GM12892 (cell line): ENCODE data around the gene SVIL.
"Not testable (repeated sequence)": the region's sequence is repeated elsewhere in the genome, so short reads cannot be mapped to it uniquely, and the experiment has no call there.

Source experiments
- DNase-seq: peaks from one replicate; pipeline ENCODE4 v3.0.0; 2011; ENCODE audit not compliant: insufficient read length
- FAIRE-seq: peaks from 2 replicates; lab custom pipeline; 2011; peaks lifted over from hg19 to GRCh38; lab: Jason Lieb, UNC
- POLR2A ChIP-seq: IDR thresholded peaks from 2 replicates; pipeline ENCODE4 v1.6.1; 2011; ENCODE audit warnings: low read depth, low read length, control low read depth
- POLR2AphosphoS5 ChIP-seq: IDR thresholded peaks from 2 replicates; pipeline ENCODE4 v1.6.1; 2011; ENCODE audit warnings: low read depth, low read length, control low read depth
- TAF1 ChIP-seq: IDR thresholded peaks from 2 replicates; pipeline ENCODE4 v1.6.1; 2011; ENCODE audit warnings: low read depth, mild to moderate bottlenecking, control low read depth, low read length, borderline replicate concordance

Gene SVIL

DNA sequence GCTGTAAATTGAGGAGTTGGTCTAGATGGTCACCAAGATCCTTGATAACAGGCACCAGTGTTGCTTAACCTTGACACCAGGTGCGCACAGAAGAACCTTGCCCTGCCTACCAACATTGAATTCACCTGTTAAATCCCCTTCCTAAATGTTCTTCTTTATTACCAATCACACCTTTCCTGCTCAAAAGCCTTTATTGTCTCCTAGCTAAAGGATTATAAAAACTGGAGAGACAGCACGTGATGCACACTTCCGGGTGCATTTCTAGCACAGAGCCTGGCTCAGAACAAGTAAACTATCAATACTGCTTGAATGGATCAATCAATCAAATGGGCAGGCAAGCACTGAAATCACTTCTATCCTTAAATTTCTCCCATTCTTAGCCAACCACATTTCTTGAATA lies 56.3 kb downstream of the SVIL start:
- TF ChIP-seq TAF1, result no peak
- TF ChIP-seq POLR2AphosphoS5, result no peak
- no peak for TF ChIP-seq POLR2A
- FAIRE-seq, result no peak
- DNase-seq, result no peak

DNA sequence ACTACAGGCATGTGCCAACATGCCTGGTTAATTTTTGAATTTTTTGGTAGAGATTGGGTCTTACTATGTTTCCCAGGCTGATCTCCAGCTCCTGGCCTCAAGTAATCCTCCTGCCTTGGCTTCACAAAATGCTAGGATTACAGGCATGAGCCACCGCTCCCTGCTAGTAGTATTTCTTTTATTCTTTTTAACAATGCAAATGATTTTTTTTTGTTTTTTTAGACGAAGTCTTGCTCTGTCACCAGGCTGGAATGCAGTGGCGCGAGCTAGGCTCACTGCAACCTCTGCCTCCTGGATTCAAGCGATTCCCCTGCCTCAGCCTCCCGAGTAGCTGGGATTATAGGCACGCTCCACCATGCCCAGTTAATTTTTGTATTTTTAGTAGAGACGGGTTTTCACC lies 58.1 kb downstream of the SVIL start:
- TF ChIP-seq TAF1, result no peak
- no peak for TF ChIP-seq POLR2AphosphoS5
- no peak for TF ChIP-seq POLR2A
- no peak for FAIRE-seq

DNA sequence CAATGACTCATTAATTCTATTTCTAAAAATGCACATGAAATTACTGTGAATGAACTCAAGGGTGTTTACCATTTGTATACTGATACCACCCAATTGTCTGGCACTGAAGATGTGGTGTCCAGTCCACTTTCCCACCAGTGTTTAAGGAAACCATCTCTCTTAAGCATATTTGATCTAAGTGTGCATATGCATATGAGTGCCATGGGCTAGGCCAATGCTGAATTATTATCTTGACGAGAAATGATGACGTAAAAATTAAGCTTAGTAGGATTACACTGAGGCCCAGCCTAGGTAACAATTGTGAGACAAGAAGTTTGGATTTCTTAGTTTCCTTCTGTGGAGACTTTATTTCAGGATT lies 59.7 kb downstream of the SVIL start:
- FAIRE-seq (no peak), DNase-seq (no peak)
- no peak for TF ChIP-seq TAF1
- TF ChIP-seq POLR2A, result no peak
- TF ChIP-seq POLR2AphosphoS5, result no peak

More for the DNA sequence above, 58.1 kb downstream of the SVIL start:
- no peak for DNase-seq

DNA sequence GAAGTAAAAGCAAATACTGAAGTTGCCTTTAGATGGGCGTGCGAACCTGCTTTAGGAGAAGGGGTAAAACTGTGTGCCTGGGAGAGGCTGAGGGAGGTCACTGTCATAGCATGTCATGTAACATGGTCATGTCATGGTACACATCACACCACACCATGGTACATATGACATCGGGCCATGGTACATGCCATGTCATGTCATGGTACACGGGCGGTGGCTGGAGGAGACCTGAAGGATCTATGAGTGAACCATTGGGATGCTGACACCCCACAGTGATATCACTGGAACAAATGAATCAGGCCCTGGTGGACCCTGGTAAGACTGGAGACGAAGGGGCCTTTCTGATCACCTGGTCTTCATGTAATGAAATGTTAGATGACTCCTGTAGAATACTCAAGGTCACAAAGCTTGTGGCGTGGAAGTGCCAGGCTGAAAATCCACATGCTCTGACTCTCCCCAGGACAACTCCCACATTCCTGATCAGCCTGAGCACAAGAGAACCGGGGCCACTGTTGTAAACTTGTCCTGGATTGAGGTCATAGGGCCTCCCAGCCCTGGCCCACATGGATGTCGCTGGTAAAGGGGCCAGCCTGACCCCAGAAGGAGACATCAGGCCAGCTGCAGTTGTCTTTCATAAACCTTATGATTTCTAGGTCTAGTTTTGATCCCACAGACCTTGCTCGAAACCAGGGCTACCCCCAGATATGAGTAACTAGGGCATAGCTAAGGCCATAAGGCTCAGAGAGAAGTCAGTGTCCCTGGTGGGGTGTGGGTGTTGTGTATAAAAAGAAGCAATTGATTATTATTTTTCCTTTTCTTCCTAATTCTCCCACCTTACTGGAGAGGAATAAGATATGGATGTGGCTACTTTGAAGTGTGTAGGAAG lies 60.3 kb downstream of the SVIL start:
- DNase-seq, FAIRE-seq: not testable (repeated sequence)

DNA sequence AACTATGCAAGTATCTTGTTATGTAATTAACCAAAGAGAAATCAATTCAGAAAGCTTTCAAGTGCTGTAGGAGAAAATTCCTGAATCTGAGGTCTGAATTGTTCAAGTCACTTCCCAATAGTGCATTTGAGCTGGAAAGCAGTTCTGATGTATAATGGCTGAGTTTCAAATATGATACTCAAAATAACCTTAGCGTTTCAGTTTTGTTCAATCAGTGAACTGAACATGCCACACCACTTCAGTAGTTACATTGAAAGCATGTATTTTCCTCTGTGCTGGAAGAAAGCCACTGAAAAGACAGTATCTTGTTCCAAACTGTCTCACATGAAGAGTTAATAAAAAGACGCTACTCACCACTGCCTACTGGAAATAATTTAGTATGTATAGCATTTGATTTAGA lies 64.5 kb downstream of the SVIL start:
- DNase-seq, FAIRE-seq: not testable (repeated sequence)

DNA sequence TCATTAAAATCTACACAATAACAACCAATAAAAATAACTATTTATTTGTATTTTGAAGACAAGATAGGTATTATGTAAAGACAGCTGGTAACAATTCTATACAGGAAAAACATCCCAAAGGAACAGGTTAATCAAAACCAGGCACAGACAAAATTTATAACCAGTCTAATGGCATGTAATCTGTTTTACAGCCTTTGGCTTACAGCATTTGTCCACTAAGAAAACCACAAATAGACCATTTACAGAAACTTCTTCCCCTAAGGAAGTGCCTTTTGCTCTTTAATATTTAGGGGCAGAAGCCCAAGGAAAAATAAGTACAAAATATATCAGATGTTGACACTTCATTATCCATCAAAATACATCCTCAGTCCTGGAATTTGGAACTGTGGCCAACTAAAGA lies 65.0 kb downstream of the SVIL start:
- FAIRE-seq (no peak), DNase-seq (no peak)
- TF ChIP-seq POLR2A, result no peak
- TF ChIP-seq POLR2AphosphoS5, result no peak
- TF ChIP-seq TAF1, result no peak

DNA sequence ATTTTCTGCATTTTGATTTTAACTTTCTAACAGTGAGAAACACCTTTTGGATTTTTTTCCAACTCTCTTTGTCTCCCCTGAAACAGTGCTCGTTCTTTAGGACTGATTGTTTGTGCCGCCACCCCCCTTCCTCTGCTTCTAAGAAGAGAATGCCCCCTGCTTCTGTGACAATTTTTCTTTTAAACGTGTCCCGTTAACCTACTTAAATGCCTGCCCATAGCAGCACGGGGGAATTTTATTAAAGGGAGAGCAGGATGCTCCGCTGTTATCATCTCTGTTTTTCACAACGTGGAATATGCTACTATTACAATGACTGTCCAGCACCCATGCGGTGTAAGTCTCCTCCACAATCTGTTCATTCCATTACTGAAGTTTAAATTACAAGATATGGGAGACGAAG lies 67.8 kb downstream of the SVIL start:
- TF ChIP-seq TAF1, result no peak
- TF ChIP-seq POLR2A, result no peak
- no peak for TF ChIP-seq POLR2AphosphoS5
- no peak for FAIRE-seq
- no peak for DNase-seq

DNA sequence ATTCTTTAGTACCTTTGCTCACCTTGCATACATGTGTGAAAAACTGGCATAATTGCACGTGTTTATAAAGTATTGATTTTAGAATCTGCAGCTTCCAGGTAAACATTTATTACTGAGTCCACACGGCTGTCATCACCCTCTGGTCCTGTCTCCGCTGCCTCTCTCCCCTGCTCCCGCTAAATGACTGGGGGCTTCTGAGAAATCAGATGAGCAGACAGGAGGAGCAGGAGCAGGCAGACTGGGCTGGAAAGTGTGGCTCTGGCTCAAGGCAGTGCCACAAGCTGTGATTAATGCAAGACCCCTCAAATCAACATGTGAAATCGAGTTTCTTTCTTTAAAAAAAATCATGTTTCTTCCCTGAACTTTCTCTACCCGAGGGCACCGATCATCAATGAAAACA lies 68.6 kb downstream of the SVIL start:
- DNase-seq, FAIRE-seq: not testable (repeated sequence)

DNA sequence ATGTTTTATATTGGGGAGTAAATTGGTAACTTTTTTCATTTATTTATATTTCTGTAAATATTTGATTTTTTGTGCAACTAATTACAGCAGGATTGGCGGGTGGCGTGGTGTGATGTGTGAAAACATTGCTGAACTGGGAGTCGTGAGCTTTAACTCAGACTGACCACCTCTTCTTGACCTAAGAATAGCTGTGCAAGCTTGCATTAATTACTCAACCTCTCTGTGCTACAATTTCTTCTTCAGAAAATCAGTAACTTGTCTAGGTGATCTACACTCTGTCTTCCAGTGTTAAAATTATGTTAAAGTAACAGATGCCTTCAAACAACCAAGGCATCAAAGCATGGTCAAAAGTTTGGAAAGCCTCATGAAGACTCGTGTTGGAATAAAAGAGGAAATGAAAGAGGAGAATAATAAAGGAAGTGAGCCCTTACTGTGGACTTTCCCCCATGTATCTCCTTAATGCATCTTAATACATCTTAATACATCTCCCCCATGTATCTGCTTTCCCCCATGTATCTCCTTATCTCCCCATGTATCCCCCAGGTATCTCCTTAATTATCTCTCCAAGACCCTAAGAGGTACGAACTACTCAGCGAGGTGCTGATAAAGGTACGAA lies 71.2 kb downstream of the SVIL start:
- no peak for FAIRE-seq
- TF ChIP-seq TAF1, result no peak
- TF ChIP-seq POLR2AphosphoS5, result no peak
- no peak for TF ChIP-seq POLR2A

DNA sequence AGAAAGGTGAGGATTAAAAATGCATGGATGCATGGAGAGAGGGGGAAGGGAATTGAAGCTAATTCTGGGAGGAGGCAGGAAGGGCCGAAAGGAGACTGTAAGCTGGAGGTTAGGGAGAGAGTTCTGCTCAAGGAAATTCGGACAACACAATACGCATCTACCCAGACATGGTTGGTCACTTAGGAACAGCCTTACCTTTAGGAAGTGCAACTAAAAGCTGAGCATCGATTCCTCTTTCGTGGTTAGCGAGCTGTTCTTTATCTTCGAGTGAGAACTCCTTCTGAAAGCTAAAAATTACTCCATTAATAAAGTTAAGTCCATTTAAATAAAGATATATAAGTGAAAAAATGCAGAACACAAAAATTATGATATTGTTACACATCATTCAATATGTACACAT lies 71.8 kb downstream of the SVIL start:
- DNase-seq, result not testable (repeated sequence)
- FAIRE-seq, result peak; percentile 92

More for the DNA sequence above, 71.2 kb downstream of the SVIL start:
- no peak for DNase-seq

DNA sequence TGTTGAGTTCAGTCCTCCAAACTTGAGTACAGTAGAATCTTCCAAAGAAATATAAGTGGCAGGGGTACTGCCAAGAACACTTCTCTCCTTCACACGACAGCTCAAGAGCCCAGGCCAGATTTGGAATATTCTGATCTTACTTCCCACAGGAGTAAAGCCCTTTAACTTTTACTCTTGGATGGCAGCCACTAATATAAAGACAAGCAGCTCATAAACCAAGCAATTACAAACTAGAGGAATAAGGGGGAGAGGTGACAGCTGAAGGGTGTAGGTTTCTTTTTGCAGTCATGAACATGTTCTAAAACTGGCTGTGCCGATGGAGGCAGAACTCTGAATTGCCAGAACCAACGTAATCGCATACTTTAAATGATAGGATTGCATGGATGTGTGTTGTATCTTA lies 74.8 kb downstream of the SVIL start:
- no peak for FAIRE-seq
- TF ChIP-seq POLR2A, result no peak
- TF ChIP-seq POLR2AphosphoS5, result no peak
- no peak for TF ChIP-seq TAF1
- no peak for DNase-seq

DNA sequence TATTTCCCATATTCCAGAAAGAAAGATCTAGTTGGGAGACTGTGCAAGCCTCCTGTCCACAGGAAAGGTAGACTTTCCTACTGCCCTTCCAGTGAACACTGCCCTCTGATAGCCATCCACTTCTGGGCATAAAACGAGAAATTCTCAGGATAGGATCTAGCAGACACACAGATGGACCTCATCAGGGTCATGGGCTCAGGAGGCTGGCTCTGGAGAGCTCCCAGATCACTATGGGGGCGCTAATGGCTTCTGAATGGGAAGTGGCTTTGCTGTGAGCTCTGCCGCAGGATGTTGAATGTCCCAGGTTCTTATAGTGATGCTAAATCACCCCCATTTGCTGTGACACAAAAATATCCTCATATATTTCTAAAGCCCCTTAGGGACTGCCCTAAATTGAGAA lies 77.1 kb downstream of the SVIL start:
- TF ChIP-seq POLR2A (no peak), POLR2AphosphoS5 (no peak), TAF1 (no peak)
- no peak for DNase-seq
- no peak for FAIRE-seq

DNA sequence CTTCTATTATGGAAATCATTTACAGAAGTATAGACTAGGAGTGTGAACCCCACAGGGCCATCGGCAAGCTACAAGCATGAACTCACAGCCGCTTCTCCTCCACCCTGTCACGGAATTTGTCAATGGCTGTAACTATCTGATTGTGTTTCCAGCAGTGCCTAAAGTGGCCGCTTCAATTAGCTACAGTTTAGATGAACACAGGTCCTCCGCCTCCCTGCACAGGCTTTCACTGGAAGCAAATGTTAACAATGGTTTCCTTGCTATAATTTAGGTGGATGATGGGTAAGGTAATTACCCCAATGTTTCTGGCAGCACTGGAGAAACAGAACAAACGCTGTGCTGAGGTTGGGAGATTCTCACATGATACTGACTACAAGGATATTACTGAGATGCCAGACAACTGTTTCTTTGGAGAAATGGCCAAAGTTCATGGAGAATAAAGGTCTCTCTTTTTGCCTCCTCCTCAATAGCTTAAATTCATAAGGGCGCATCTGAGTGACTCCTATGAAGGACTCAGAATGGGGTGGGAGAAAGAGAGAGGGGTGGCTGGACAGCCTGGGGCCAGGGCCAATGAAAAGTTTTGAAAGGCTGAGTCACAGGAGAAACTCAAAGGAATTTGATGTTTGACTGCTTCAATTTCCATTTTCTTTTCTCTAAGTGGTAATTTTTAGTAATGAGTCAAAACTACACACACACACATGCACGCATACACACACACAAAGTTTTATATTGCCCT lies 78.9 kb downstream of the SVIL start:
- FAIRE-seq, result no peak
- DNase-seq, result no peak
- TF ChIP-seq POLR2A (no peak), TAF1 (no peak), POLR2AphosphoS5 (no peak)
